OCI-LY1 (cell line): ENCODE data around the gene PYGB.

Source experiments
- CTCF ChIP-seq: fragments of 200-600 bp; sonication (generic), shearing (Covaris generic); IDR thresholded peaks from 2 replicates; pipeline ENCODE4 v1.5.1; 2017; ENCODE audit warnings: mild to moderate bottlenecking, antibody characterized with exemption, low read length, moderate library complexity, mixed read lengths
- EZH2 ChIP-seq: fragments of 200-600 bp; sonication (generic), shearing (Covaris generic); IDR thresholded peaks from 2 replicates; pipeline ENCODE4 v1.8.0; 2017; ENCODE audit warnings: borderline replicate concordance, mixed run types, mild to moderate bottlenecking, antibody characterized with exemption, low read length, moderate library complexity, mixed read lengths

- TF ChIP-seq CTCF, result no peak
- TF ChIP-seq EZH2, result no peak
Measured at GRCh38 chr20:25304025-25304549, 56.2 kb downstream of the PYGB start.
